ENCODE results near the gene CALML4.
A peak's percentile ranks its signal among the peaks of the same experiment; 100 is the strongest.
"Not testable (repeated sequence)": the region's sequence is repeated elsewhere in the genome, so short reads cannot be mapped to it uniquely, and the experiment has no call there.

Gene CALML4

DNA sequence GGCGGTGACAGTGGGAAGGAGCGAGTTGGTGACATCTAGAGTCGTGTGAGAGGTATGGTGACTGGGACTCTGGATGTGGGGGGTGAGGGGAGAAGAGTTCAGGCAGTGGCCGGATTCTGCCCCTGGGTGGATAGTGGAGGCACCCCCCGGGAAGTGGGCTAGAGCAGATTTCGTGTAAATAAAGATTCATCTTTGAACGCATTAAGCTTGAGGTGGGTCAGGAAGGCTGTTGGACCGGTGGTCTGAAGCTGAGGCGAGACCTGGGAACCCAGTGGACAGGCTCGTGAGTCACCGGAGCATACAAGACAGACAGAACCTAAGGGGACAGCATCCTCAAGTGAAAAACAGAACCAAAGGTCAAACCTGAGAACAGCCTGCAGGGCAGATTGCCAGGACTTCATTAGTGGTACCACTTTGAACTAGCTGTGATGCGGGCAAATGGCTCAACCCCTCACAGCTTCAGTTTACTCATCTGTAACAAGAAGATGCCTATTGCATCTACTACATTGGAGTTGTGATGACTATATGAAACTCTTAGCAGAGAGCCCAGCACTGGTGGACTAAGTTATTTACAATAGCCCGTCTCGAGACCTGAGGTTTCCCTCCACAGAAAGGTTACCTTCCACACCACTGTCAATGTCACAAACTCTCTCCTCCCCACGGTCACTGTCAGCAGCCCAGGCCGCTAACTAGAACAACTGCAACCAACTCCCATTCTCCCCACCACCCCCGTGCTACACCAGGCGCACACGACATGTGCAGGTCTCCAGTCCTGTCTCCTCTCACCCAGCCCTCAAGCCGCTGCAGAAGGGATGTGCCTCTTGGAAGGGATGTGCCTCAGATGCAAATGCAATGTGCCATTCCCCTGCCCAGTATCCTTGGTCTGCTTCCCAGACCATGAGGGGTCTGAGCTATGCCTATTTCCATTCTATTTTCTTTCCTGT lies 25.3 kb upstream of the CALML4 start:
- H3K27ac Mint-ChIP-seq, result peak overlapping the region; percentile 74
- H3K9me3 Mint-ChIP-seq, result no peaks in the 10 kb centered on the region
- no peaks in the 10 kb centered on the region for H3K27me3 Mint-ChIP-seq
- peak overlapping the region; percentile 84 for H3K4me3 Mint-ChIP-seq
- ATAC-seq (ENCODE audit: low read depth) (no peak), DNase-seq (ENCODE audit: low spot score in 2 of 2) (no peak)
- H3K4me1 Mint-ChIP-seq, result peaks cover 27% of the 10 kb centered on the region
- H3K36me3 Mint-ChIP-seq, result no peaks in the 10 kb centered on the region

DNA sequence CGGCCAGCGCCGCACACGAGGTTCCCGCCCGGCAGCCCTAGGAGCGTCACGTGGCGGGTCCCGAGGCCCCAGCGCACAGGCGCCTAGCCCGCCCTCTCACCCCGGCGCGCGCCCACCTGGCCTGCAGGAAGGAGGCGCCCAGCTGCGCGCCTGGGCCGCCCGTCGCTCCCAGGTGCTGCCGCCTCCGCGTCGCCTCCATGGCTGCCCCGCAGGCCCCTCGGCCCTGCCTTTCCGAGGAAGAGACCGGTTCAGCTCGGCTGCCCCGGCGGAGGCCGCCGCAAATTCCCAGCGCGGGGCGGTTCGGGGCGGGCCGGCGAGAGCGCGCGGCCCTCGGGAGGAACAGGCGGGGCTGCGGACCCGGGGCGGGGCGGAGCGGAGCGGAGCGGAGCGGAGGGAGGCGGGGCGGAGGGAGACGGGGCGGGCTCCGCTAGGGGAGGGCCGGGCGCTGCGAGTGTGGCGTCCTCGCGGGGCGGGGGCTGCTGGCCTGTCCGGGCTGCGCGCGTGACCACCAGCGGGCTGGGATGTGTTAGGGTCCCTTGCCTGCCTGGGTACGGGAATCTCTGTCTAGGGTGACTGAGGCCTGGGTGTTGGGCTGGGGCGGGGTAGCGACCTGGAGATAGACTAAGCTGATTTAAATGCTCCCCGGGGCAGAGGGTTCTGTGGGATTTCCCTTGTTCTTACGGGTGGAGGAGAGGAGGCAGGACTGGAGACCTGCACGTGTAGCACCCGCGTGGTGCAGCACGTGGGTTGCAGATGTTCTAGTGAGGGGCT lies 24.4 kb upstream of the CALML4 start, which contains the start of gene CLN6:
Gene CLN6 (minus strand): TSS at position 343 of the 771 bp plus-strand sequence. CDS start 144 bp downstream, at position 199.
- Mint-ChIP-seq H3K9me3 (no peaks in the 10 kb centered on the region), H3K27ac (peak within 1 kb of the TSS; percentile 85), H3K27me3 (no peaks in the 10 kb centered on the region), H3K4me1 (peaks cover 35% of the 10 kb centered on the region), H3K36me3 (peaks cover 2% of the 10 kb centered on the region), H3K4me3 (peak within 1 kb of the TSS; percentile 84)
- ATAC-seq (ENCODE audit: low read depth) (peak; percentile 76), DNase-seq (ENCODE audit: low spot score in 2 of 2) (peak; percentile 78 to 79)

DNA sequence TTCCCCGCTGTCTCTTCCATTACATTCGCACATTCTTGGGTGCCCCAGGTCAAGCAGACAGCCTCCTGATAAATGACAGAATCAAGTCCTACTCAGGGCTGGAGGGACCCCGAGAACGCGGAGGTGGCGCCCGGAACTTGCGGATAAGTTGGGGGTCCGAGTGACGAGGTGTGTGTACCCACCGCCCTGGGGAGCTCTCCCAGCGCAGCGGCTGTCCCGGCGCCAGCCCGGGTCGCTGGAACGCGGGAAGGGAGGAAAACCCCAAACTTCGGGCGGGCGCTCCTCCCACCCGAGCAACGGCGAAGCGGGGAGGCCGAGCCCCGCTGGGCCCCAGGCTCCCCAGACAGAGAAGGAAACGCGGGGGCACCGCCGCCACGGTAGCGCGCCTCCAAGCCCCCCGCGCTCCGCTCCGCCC lies 23.8 kb upstream of the CALML4 start:
- H3K36me3 Mint-ChIP-seq, result peaks cover 2% of the 10 kb centered on the region
- H3K4me3 Mint-ChIP-seq, result peak overlapping the region; percentile 84
- ATAC-seq (ENCODE audit: low read depth), result no peak
- H3K27me3 Mint-ChIP-seq, result no peaks in the 10 kb centered on the region
- DNase-seq (ENCODE audit: low spot score in 2 of 2), result no peak
- no peaks in the 10 kb centered on the region for H3K9me3 Mint-ChIP-seq
- peak overlapping the region; percentile 85 for H3K27ac Mint-ChIP-seq
- peaks cover 38% of the 10 kb centered on the region for H3K4me1 Mint-ChIP-seq

DNA sequence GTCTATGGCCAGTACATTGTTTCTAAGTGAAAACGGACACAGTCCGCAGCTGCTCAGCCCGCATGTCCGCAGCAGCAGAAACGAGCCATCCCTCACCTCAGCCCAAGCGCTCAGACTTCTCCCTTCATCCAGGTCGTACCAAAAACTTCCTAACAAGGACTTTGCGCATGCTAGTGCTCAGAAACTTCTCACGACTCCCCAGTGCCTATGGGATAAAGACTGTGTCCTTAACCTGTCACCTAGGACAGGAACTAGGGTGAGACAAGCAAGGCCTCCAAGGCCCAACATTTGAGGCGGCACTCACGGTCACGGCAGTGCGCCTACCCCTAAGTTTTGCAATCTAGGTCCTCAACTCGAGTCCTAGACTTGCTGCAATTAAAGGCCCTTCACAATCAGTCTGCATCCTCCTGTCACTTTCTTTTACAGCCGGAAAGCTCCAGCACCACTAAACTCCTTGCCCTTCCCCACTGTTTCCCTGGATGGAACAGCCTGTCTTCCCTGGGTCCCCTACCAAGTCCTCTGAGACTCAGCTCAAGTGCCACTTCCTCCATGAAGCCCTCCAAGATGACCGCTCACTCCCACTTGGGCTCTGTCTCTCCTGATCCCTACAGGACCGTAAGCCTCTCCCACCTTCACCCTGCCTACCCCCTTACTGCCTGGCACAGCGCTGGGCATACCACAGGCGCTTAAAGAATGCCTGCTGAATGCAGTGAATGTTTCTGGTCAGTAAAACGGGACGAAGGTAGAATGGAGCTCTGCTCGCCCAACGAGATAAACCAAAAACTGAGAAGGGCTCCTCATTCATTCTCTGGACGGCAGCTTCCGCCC lies 23.2 kb upstream of the CALML4 start:
- no peak for ATAC-seq (ENCODE audit: low read depth)
- DNase-seq (ENCODE audit: low spot score in 2 of 2), result no peak
- H3K27me3 Mint-ChIP-seq, result no peaks in the 10 kb centered on the region
- peak overlapping the region; percentile 84 for H3K4me3 Mint-ChIP-seq
- H3K36me3 Mint-ChIP-seq, result peaks cover 2% of the 10 kb centered on the region
- H3K4me1 Mint-ChIP-seq, result peaks cover 38% of the 10 kb centered on the region
- H3K27ac Mint-ChIP-seq, result peak overlapping the region; percentile 85
- H3K9me3 Mint-ChIP-seq, result no peaks in the 10 kb centered on the region

DNA sequence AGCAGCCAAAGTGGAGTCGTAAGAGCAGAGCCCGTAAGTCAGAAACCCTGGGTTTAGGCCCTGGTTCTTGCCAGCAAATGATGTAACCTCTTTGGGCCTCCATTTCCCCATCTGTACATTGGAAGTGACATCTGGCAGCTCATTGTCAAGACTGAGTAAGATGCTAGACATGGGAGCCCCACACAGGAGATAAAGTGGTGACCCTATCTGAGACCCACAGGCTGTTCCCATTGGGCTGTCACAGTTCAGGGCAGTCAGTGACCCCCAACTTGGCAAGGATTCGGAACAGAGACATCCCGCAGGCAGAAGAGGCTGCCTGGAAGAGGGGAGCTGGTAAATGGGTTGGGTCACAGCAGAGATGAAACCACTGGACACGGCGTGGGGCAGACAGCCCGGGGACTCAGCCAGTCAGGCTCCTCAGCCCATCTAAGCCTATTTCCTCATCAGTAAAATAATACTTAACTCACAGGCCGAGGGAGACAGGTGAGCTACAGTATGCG lies 22.6 kb upstream of the CALML4 start:
- Mint-ChIP-seq H3K27ac (no peak overlapping the region), H3K4me1 (peaks cover 36% of the 10 kb centered on the region), H3K27me3 (no peaks in the 10 kb centered on the region), H3K4me3 (peak overlapping the region; percentile 51), H3K36me3 (peaks cover 2% of the 10 kb centered on the region), H3K9me3 (no peaks in the 10 kb centered on the region)
- no peak for DNase-seq (ENCODE audit: low spot score in 2 of 2)
- no peak for ATAC-seq (ENCODE audit: low read depth)

DNA sequence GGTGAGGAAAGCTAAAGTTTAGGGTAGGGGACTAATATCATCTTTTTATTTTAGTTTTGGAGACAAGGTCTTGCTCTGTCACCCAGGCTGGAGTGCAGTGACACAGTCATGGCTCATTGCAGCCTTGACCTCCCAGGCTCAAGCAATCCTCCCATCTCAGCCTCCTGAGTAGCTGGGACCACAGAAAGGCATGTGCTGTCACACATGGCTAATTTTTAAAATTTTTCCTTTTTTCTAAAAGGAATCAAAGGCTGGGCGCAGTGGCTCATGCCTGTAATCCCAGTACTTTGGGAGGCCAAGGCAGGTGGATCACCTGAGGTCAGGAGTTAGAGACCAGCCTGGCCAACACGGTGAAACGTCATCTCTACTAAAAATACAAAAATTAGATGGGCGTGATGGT lies 20.3 kb upstream of the CALML4 start:
- H3K4me1 Mint-ChIP-seq, result peaks cover 31% of the 10 kb centered on the region

DNA sequence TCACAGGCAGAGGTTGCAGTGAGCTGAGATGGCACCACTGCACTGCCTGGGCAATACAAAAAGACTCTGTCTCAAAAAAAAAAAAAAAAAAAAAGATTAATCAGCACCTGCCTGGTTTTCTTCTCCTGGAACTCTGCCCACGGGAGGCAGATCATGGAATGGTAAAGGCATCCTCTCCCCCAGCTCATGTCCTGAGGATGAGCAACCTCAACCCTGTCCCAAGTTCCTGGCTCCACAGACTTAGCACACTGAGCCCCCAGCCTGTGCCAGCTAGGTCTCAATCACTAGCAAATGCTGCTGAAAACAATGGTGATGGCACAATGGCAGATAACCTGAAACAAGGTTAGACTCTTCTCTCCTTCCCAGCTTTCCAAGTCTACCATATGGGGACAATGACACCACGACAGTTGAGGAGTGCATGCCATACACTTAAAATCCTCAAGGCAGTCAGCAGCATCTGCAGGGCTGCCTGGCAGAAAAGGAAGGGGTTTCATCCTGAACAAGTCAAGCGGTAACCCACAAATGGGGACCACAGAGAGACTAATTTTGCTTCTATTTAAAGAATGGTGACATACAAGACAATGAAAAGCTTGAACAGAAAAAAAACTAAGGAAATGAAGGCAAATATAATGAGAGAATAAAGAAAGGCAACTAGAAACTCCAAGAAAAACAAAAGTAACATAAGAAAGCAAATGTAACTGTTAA lies 19.6 kb upstream of the CALML4 start:
- Mint-ChIP-seq H3K27ac (no peak overlapping the region), H3K4me3 (peak overlapping the region; percentile 0), H3K36me3 (peaks cover 4% of the 10 kb centered on the region), H3K4me1 (peaks cover 27% of the 10 kb centered on the region), H3K9me3 (no peaks in the 10 kb centered on the region), H3K27me3 (no peaks in the 10 kb centered on the region)
- DNase-seq (ENCODE audit: low spot score in 2 of 2), result no peak
- no peak for ATAC-seq (ENCODE audit: low read depth)

More for the DNA sequence above, 20.3 kb upstream of the CALML4 start:
- not testable (repeated sequence) for H3K36me3 Mint-ChIP-seq; H3K27me3 Mint-ChIP-seq; H3K27ac Mint-ChIP-seq; H3K4me3 Mint-ChIP-seq; DNase-seq (ENCODE audit: low spot score in 2 of 2); H3K9me3 Mint-ChIP-seq; ATAC-seq (ENCODE audit: low read depth)

DNA sequence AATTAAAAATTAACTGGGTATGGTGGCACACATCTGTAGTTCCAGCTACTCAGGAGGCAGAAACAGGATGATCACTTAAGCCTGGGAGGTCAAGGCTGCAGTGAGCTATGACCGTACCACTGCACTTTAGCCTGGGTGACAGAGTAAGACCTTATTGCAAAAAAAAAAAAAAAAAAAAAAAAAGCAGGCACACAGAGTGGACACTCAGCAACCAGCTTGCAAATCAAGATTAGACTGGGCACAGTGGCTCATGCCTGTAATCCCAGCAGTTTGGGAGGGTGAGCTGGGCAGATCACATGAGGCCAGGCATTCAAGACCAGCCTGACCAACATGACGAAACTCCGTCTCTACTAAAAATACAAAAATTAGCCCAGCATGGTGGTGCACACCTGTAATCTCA lies 19.0 kb upstream of the CALML4 start:
- DNase-seq (ENCODE audit: low spot score in 2 of 2), result no peak
- no peak for ATAC-seq (ENCODE audit: low read depth)
- Mint-ChIP-seq H3K9me3 (no peaks in the 10 kb centered on the region), H3K36me3 (peaks cover 4% of the 10 kb centered on the region), H3K27ac (no peak overlapping the region), H3K27me3 (no peaks in the 10 kb centered on the region), H3K4me1 (peaks cover 27% of the 10 kb centered on the region), H3K4me3 (no peak overlapping the region)

DNA sequence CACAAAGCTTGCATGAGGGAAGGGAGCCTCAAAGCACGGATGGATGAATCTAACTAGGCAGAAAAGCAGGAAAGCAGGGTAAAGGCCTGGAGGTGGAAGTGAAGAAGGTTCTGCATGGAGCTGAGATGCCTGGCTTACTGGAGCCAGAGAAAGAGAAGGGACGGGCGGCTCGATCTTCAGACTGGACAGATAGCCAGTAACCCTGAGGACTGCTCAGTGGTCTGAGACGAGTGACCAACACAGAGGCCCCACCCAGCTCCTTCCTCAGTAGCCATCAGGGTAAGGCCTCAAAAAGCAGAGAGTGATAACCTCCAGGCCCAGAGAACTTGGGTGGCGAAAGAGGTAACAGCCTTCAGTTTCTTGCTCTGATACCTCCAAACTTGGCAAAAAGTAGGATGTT lies 18.0 kb upstream of the CALML4 start:
- H3K4me3 Mint-ChIP-seq, result no peak overlapping the region
- H3K27ac Mint-ChIP-seq, result no peak overlapping the region

DNA sequence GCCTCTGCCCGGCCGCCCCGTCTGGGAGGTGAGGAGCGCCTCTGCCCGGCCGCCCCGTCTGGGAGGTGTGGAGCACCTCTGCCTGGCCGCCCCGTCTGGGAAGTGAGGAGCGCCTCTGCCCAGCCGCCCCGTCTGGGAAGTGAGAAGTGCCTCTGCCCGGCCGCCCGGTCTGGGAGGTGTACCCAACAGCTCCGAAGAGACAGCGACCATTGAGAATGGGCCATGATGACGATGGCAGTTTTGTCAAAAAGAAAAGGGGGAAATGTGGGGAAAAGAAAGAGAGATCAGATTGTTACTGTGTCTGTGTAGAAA lies 17.3 kb upstream of the CALML4 start:
- H3K27me3 Mint-ChIP-seq; DNase-seq (ENCODE audit: low spot score in 2 of 2); H3K36me3 Mint-ChIP-seq; H3K4me3 Mint-ChIP-seq; ATAC-seq (ENCODE audit: low read depth); H3K9me3 Mint-ChIP-seq; H3K27ac Mint-ChIP-seq: not testable (repeated sequence)
- peaks cover 16% of the 10 kb centered on the region for H3K4me1 Mint-ChIP-seq

More for the DNA sequence above, 18.0 kb upstream of the CALML4 start:
- Mint-ChIP-seq H3K4me1 (peaks cover 20% of the 10 kb centered on the region), H3K9me3 (no peaks in the 10 kb centered on the region), H3K27me3 (no peaks in the 10 kb centered on the region), H3K36me3 (peaks cover 4% of the 10 kb centered on the region)
- ATAC-seq (ENCODE audit: low read depth), result no peak
- no peak for DNase-seq (ENCODE audit: low spot score in 2 of 2)

DNA sequence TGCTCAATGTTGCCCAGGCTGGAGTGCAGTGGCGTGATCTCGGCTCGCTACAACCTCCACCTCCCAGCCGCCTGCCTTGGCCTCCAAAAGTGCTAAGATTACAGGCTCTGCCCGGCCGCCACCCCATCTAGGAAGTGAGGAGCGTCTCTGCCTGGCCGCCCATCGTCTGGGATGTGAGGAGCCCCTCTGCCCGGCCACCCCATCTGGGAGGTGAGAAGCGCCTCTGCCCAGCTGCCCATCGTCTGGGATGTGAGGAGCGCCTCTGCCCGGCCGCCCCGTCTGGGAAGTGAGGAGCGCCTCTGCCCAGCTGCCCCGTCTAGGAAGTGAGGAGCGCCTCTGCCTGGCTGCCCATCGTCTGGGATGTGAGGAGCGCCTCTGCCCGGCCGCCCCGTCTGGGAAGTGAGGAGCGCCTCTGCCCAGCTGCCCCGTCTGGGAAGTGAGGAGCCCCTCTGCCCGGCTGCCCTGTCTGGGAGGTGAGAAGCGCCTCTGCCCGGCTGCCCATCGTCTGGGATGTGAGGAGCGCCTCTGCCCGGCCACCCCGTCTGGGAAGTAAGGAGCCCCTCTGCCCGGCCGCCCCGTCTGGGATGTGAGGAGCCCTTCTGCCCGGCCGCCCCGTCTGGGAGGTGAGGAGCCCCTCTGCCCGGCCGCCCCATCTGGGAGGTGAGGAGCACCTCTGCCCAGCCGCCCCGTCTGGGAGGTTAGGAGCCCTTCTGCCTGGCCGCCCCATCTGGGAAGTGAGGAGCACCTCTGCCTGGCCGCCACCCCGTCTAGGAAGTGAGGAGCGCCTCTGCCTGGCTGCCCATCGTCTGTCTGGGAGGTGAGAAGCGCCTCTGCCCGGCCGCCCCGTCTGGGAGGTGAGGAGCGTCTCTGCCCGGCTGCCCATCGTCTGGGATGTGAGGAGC lies 16.6 kb upstream of the CALML4 start:
- H3K27ac Mint-ChIP-seq; ATAC-seq (ENCODE audit: low read depth); H3K4me3 Mint-ChIP-seq; H3K9me3 Mint-ChIP-seq; DNase-seq (ENCODE audit: low spot score in 2 of 2); H3K36me3 Mint-ChIP-seq; H3K27me3 Mint-ChIP-seq: not testable (repeated sequence)
- H3K4me1 Mint-ChIP-seq, result peaks cover 14% of the 10 kb centered on the region

DNA sequence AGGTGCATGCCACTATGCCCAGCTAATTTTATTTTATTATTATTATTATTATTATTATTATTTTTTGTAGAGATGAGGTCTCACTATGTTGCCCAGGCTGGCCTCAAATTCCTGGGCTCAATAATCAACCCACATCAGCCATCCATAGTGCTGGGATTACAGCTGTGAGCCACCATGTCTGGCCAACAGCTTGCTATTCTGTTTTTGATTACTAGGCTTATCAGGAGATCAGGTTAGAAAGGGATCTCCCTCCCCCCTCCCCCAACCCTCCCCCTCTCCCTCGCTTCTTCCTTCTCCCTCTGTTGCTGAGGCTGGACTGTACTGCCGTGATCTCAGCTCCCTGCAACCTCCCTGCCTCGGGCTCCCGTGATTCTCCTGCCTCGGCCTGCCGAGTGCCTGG lies 15.8 kb upstream of the CALML4 start:
- H3K4me3 Mint-ChIP-seq, result no peak overlapping the region
- H3K4me1 Mint-ChIP-seq, result peaks cover 14% of the 10 kb centered on the region
- DNase-seq (ENCODE audit: low spot score in 2 of 2) (no peak), ATAC-seq (ENCODE audit: low read depth) (no peak)
- H3K27me3 Mint-ChIP-seq, result no peaks in the 10 kb centered on the region
- H3K27ac Mint-ChIP-seq, result no peak overlapping the region
- H3K36me3 Mint-ChIP-seq, result peaks cover 8% of the 10 kb centered on the region
- H3K9me3 Mint-ChIP-seq, result no peaks in the 10 kb centered on the region
